Fibroblast of skin of left biceps (primary cell): Measurements from ENCODE around the gene SLAMF9.

Source experiments
- DNase-seq, 2 experiments: peaks; one replicate each; pipeline ENCODE4 v3.0.0-alpha.2; 2013; ENCODE audit warnings: low read depth in 2 of 2

SLAMF9 gene

GRCh38 chr1:159932296-159933285, 21.4 kb downstream of the SLAMF9 start:
- no peak for DNase-seq

GRCh38 chr1:159931795-159932173, 22.3 kb downstream of the SLAMF9 start:
- no peak for DNase-seq

DNA sequence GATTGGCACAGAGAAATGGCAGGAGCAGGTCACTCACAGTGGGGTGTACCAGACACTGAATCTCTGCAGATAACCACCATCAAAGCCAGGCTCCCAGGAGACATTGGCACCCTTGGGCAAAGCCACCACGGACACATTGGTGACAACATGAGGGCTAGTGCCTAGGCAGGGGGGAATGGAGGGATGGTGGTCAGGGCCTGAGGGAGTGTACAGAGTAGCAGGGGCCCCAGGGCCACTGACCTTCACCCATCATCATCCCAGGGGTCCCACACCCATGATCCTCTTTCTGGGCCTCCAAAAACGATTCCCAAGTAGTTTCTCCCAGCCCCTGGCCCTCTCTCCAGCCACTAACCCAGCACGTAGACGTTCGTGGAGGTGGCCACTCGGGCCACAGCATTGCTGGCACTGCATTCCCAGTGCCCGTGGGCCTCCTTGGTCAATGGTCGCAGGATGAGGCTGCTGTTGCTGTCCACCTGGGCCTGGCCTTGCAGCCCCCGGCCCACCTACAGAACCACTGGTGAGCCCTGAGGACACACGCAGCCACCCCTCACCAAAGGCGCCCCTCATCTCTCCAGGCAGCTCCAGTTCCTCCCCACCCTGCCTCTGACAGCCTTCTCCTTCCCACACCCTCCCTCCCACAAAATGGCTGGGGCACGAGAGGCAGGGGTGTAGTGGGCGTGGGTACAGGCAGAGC, 22.8 kb downstream of the SLAMF9 start:
- no peak for DNase-seq

- no peak for DNase-seq
These were observed 23.4 kb downstream of the SLAMF9 start for GRCh38 chr1:159930634-159931033.

DNA sequence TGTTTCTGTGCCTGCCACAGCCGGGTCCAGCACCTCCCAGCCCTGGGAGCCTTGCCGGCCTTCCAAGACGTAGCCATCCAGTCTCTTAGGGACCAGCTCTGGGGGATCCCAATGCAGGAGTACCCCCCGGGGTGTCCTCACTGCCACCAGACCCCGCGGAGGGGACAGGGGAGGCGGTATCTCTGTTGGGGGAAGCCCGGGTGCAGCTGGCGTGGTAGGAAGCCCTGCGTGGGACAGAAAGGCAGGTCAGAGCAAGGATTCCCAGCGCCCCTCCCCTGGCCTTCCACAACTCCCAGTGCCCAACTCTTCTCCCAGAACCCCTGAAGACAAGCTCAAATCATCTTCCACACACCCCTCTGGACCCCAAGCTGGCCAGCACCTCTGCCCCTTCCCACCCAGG, 23.8 kb downstream of the SLAMF9 start:
- no peak for DNase-seq

GRCh38 chr1:159929155-159930051, 24.6 kb downstream of the SLAMF9 start:
- no peak for DNase-seq

GRCh38 chr1:159928491-159929050, 25.5 kb downstream of the SLAMF9 start:
- no peak for DNase-seq

- DNase-seq: no peak
These were observed 26.1 kb downstream of the SLAMF9 start for GRCh38 chr1:159927849-159928431.

DNA sequence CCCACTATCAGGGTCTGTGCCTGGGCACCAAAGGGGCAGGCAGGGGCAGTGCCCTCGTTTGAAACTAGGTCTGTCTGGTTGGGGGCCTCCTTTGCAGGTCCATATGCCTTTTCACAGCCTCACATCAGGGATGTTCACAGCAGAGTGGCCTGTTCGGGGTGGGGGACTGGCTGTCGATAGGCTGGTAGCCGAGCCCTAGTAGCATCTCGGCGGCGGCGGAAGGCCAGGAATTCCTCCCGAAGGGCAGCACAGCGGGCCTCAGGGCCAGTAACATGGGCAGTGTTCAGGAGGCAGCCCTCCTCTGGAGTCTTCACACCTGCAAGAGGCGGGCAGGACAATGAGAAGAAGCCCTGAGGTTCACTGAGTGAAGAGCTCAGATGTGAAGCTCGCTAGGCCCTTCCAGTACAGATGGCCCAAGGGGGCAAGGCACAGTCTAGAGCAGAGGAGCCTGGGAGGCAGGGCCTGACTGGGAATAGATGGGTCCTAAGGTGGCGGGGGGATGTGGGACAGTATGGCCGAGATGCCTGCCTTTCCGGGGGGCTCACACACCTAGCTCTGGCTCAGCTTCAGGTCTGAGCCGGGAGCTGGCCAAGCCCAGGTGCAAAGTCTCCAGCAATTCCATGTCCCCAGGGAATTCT, 26.7 kb downstream of the SLAMF9 start:
- DNase-seq: no peak

DNA sequence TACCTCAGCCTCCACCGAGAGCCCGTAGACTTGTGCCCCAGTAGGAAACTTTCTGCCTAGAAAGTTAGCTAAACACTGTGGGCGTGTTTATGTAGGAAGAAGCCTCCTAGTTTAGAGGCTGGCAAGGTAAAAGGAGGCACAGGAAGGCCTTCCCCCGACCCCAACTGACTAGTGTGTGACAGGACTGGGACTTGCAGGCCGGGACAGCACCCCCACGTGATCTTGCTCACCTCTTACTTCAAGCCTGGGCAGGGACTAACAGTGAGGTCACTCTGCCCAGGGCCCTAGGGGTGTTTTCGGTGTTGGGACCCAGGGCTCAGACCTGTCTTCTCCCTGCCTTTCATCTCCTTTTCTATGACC, 28.3 kb downstream of the SLAMF9 start:
- DNase-seq: no peak

- DNase-seq: peak; percentile 69 to 70
These were observed 29.0 kb downstream of the SLAMF9 start, which contains the start of gene TAGLN2 for GRCh38 chr1:159924791-159925718. TSS of gene TAGLN2 (minus strand) at chr1:159925507. CDS start at chr1:159920509, 4,998 bp downstream.

- peak in 1 of 2 experiments; percentile 46 for DNase-seq
These were observed 29.8 kb downstream of the SLAMF9 start for GRCh38 chr1:159924025-159924790.

GRCh38 chr1:159923203-159924024, 30.6 kb downstream of the SLAMF9 start:
- no peak for DNase-seq

DNA sequence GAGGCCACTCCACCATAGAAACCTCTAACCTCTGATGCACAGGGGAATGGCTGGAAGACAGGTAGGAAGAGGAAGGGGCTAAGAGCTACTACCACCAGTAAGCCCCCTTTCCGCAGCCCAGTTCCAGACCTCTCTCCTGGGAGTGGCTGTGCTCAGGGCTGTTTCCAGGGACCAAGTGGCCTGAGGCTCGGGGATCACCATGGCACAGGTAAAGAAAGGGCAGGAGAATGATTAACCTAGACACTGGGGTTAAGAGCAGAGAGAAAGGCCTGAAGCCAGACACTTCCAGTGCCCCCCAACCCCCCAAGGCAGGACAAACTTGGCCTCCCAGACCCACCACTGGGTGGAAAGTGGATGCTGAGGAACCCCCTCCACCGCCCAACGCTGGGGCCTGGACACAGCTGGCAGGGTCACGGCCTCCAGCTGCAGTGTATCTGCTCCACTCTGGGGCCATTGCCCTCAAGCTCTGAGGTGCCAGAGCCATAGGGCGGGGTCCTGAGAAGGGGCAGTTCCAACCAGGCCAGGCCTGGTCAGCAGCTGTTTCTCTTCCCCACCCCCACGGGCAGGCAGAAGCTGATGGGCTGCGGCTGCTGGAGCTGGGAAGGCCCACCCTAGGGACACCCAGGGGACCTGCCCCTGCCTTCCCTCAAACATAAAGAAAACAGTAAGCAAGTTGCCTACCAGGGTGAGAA, 31.4 kb downstream of the SLAMF9 start:
- DNase-seq: no peak

- no peak for DNase-seq
These were observed 32.1 kb downstream of the SLAMF9 start for GRCh38 chr1:159921700-159922504.

DNA sequence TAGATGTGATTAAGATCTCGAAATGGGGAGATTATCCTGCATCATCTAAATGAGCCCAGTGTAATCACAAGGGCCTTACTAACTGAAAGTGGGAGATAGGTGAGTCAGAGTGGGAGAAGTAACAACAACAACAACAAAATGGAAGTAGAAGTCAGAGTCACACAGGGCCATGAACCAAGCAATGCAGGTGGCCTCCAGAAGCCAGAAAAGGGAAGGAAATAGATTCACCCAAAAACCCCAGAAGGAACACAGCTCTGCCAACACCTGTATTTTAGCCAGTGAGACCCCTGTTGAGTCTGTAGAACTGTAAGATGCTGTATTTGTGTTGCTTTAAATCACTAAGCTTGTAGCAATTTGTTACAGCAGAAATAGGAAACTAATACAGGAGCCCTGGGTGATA, 32.8 kb downstream of the SLAMF9 start:
- DNase-seq: no peak
